Peyer's patch (tissue), 4 donors: ENCODE results near the gene SH2D6.

ENCODE experiments used
- CTCF ChIP-seq, 6 experiments: fragments of 450-650 bp in 4 of 6; fragments of 200-600 bp in 2 of 6; sonication (generic) in 1 of 6; IDR thresholded peaks; one replicate each; pipeline ENCODE4 v1.5.1; 2017 to 2019; ENCODE audit warnings: antibody characterized with exemption in 6 of 6, mild to moderate bottlenecking in 3 of 6, moderate library complexity in 1 of 6
- POLR2A ChIP-seq, 2 donors: fragments of 450-650 bp; IDR thresholded peaks; one replicate each; pipeline ENCODE4 v1.5.1; 2017; ENCODE audit warnings: antibody characterized with exemption in 2 of 2, mild to moderate bottlenecking in 2 of 2, moderate library complexity in 2 of 2

- TF ChIP-seq CTCF (IDR thresholded peaks at IDR 0.05) (no peak), POLR2A (IDR thresholded peaks at IDR 0.05) (no peak)
Measured at GRCh38 chr2:85439025-85439472, 20.5 kb downstream of the SH2D6 start.
